Smooth muscle cell (in vitro differentiated cells): Measurements from ENCODE around the gene NCKAP5. TPM values are rescaled to one million over a fixed set of nuclear protein-coding genes. Genes with fewer than 3 reads are reported as not detected.

ENCODE experiments used
- DNase-seq: peaks from one replicate; lab custom pipeline; 2025; ENCODE audit not compliant: unreplicated experiment; lab: John Stamatoyannopoulos, UW
- H2AFZ ChIP-seq: fragments of 200-600 bp; sonication (generic); 2 replicates; pipeline ENCODE4 v1.6.0; 2016; ENCODE audit warnings: antibody characterized with exemption, low read depth, mild to moderate bottlenecking
- H3F3A ChIP-seq: fragments of 200-600 bp; sonication (generic); 2 replicates; pipeline ENCODE4 v1.6.0; 2017; ENCODE audit warnings: antibody characterized with exemption, low read depth
- H3K27ac ChIP-seq: fragments of 200-600 bp; sonication (generic); 2 replicates; pipeline ENCODE4 v1.5.1; 2016; ENCODE audit warnings: low read depth, mild to moderate bottlenecking
- H3K27me3 ChIP-seq: fragments of 200-600 bp; sonication (generic); 2 replicates; pipeline ENCODE4 v1.6.1; 2016; ENCODE audit warnings: low read depth, mild to moderate bottlenecking
- H3K36me3 ChIP-seq: fragments of 200-600 bp; sonication (generic); 2 replicates; pipeline ENCODE4 v1.5.1; 2016; ENCODE audit warnings: low read depth
- H3K4me1 ChIP-seq: fragments of 200-600 bp; sonication (generic); 2 replicates; pipeline ENCODE4 v1.5.1; 2016; ENCODE audit warnings: low read depth
- H3K4me2 ChIP-seq: fragments of 200-600 bp; sonication (generic); 2 replicates; pipeline ENCODE4 v1.6.0; 2016; ENCODE audit warnings: mild to moderate bottlenecking
- H3K4me3 ChIP-seq: fragments of 200-600 bp; sonication (generic); 2 replicates; pipeline ENCODE4 v1.5.1; 2016; ENCODE audit warnings: mild to moderate bottlenecking
- H3K79me2 ChIP-seq: fragments of 200-600 bp; sonication (generic); 2 replicates; pipeline ENCODE4 v1.6.0; 2016; ENCODE audit warnings: low read depth, mild to moderate bottlenecking
- H3K9ac ChIP-seq: fragments of 200-600 bp; sonication (generic); 2 replicates; pipeline ENCODE4 v1.6.0; 2016; ENCODE audit warnings: low read depth
- H3K9me3 ChIP-seq: fragments of 200-600 bp; sonication (generic); replicated peaks from 2 replicates; pipeline ENCODE4 v1.5.1; 2016; ENCODE audit warnings: low read depth
- H4K20me1 ChIP-seq: fragments of 200-600 bp; sonication (generic); 2 replicates; pipeline ENCODE4 v1.6.0; 2016; ENCODE audit warnings: low read depth
- WGBS: methylation state at CpG from one replicate; pipeline ENCODE4 v1.1.7; 2016; ENCODE audit warnings: low lambda C conversion rate; 5-methylcytosine and 5-hydroxymethylcytosine counted together
- polyA plus RNA-seq: library from polyadenylated mRNA; unstranded; fragments of >200 nt; fragmentation: Nextera tagmentation; extraction: Ambion mirVana; gene quantifications from 2 replicates; pipeline ENCODE4 v1.2.1, GENCODE V29; 2016
- total RNA-seq: library from RNA; depleted of rRNA; stranded (reverse); fragments of >200 nt; gene quantifications from 2 replicates; pipeline ENCODE4 v1.2.3, GENCODE V29; 2014
- TF ChIP-seq, protein P1 (sequence below): fragments of 200-600 bp; sonication (generic); IDR thresholded peaks from 2 replicates; pipeline ENCODE4 v1.5.1; 2017; ENCODE audit warnings: borderline replicate concordance, mild to moderate bottlenecking, antibody characterized with exemption; ENCODE audit not compliant: insufficient read depth, poor library complexity, severe bottlenecking

The NCKAP5 gene
- total and polyA plus RNA-seq, 2 experiments from 2014 or later, result 4.6 to 9.5 TPM

DNA sequence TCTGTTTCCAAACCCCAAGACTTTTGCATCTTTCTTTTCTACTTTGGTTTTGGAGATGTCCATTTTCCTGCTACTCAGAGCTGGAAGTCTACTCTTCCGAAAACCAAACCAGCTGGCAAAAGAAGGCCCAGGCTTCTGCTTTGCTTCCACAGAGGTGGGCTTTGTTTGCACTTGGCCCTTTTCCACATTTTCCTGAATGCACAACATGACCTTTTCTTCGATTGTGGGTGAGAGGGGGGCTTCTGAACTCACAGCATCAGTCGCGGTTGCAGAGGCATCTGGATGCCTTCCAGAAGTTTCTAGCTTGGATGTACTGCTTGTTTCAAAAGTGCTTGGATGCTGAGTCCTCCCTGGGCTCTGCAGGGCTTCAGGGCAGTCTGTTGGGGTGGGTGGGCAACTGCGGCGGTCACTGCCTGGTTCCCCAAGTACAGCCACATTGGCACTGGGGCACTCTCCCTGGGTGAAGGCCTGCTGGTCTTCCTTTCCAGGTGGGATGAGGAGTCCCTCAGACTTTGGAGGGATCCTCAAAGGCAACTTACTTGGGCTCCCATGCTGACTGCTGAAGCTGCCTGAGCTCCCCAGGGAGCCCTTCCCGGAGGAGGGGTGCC is 786.0 kb downstream of the NCKAP5 start:
- no peaks in the 10 kb centered on the region for H3F3A ChIP-seq
- H4K20me1 ChIP-seq, result no peaks in the 10 kb centered on the region
- no peak overlapping the region for H3K4me2 ChIP-seq
- H3K4me1 ChIP-seq, result no peaks in the 10 kb centered on the region
- TF ChIP-seq, protein P1, sequence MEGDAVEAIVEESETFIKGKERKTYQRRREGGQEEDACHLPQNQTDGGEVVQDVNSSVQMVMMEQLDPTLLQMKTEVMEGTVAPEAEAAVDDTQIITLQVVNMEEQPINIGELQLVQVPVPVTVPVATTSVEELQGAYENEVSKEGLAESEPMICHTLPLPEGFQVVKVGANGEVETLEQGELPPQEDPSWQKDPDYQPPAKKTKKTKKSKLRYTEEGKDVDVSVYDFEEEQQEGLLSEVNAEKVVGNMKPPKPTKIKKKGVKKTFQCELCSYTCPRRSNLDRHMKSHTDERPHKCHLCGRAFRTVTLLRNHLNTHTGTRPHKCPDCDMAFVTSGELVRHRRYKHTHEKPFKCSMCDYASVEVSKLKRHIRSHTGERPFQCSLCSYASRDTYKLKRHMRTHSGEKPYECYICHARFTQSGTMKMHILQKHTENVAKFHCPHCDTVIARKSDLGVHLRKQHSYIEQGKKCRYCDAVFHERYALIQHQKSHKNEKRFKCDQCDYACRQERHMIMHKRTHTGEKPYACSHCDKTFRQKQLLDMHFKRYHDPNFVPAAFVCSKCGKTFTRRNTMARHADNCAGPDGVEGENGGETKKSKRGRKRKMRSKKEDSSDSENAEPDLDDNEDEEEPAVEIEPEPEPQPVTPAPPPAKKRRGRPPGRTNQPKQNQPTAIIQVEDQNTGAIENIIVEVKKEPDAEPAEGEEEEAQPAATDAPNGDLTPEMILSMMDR, result no peak
- no peaks in the 10 kb centered on the region for H3K27me3 ChIP-seq
- H3K79me2 ChIP-seq, result no peaks in the 10 kb centered on the region
- no peaks in the 10 kb centered on the region for H3K9me3 ChIP-seq
- no peak overlapping the region for H3K4me3 ChIP-seq
- no peak for DNase-seq
- H3K36me3 ChIP-seq, result no peaks in the 10 kb centered on the region
- no peak overlapping the region for H3K9ac ChIP-seq
- H3K27ac ChIP-seq, result no peak overlapping the region
- H2AFZ ChIP-seq, result no peak overlapping the region
- WGBS, result 93% methylated on average over 7 of the region's 7 CpGs

GRCh38 chr2:132780651-132781050 is 787.6 kb downstream of the NCKAP5 start:
- no peaks in the 10 kb centered on the region for H3F3A ChIP-seq
- H2AFZ ChIP-seq, result no peak overlapping the region
- TF ChIP-seq, protein P1, result no peak
- no peaks in the 10 kb centered on the region for H4K20me1 ChIP-seq
- no peaks in the 10 kb centered on the region for H3K36me3 ChIP-seq
- H3K27me3 ChIP-seq, result no peaks in the 10 kb centered on the region
- H3K79me2 ChIP-seq, result no peaks in the 10 kb centered on the region
- H3K4me1 ChIP-seq, result no peaks in the 10 kb centered on the region
- H3K27ac ChIP-seq, result no peak overlapping the region
- 68% methylated on average over 5 of the region's 5 CpGs for WGBS
- H3K9me3 ChIP-seq, result no peaks in the 10 kb centered on the region
- no peak for DNase-seq
- no peak overlapping the region for H3K9ac ChIP-seq
- no peak overlapping the region for H3K4me3 ChIP-seq
- no peak overlapping the region for H3K4me2 ChIP-seq

DNA sequence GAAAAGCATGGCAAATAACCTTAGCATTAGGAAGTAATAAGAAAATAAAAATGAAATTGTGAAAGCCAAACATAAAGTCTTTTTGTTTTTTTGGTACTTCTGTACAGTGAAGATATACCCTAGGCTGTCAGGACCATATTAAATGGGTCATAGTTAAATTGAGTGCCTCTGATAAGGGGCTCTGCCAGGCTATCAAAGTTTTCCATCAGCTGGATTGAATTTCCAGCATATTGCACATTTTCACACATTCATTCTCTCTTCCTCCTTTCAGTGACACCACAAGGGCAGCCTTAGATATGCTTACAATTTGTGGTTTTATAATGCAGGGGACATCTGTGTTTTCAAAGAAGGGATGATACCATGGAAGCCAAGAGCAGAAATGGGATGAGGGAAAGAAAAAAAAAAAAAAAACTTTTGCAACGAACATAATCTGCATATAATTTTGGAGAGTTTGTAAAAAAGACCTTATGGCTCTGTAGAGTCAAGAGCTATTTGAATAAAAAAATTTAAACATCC is 789.0 kb downstream of the NCKAP5 start:
- Histone ChIP-seq H3K9ac (no peak overlapping the region), H3K9me3 (no peaks in the 10 kb centered on the region), H3K27me3 (no peaks in the 10 kb centered on the region), H3F3A (no peaks in the 10 kb centered on the region), H3K4me2 (no peak overlapping the region), H3K36me3 (no peaks in the 10 kb centered on the region), H3K27ac (no peak overlapping the region), H3K79me2 (no peaks in the 10 kb centered on the region), H3K4me1 (no peaks in the 10 kb centered on the region), H4K20me1 (no peaks in the 10 kb centered on the region), H2AFZ (no peak overlapping the region), H3K4me3 (no peak overlapping the region)
- TF ChIP-seq, protein P1, result no peak
- DNase-seq, result no peak
- WGBS, result 81% methylated on average over 1 of the region's 1 CpG

GRCh38 chr2:132776287-132776686 is 792.0 kb downstream of the NCKAP5 start:
- TF ChIP-seq, protein P1, result no peak
- H3K9me3 ChIP-seq, result no peaks in the 10 kb centered on the region
- no peak overlapping the region for H3K4me2 ChIP-seq
- no peaks in the 10 kb centered on the region for H3K4me1 ChIP-seq
- 63% methylated on average over 3 of the region's 3 CpGs for WGBS
- no peaks in the 10 kb centered on the region for H3K36me3 ChIP-seq
- H3F3A ChIP-seq, result no peaks in the 10 kb centered on the region
- H3K4me3 ChIP-seq, result no peak overlapping the region
- H4K20me1 ChIP-seq, result no peaks in the 10 kb centered on the region
- no peaks in the 10 kb centered on the region for H3K79me2 ChIP-seq
- no peaks in the 10 kb centered on the region for H3K27me3 ChIP-seq
- H3K27ac ChIP-seq, result no peak overlapping the region
- H2AFZ ChIP-seq, result no peak overlapping the region
- H3K9ac ChIP-seq, result no peak overlapping the region
- no peak for DNase-seq
